K562 (cell line): ENCODE results near the gene CSNK1A1.

ENCODE experiments used
- ATF1 ChIP-seq, 2 experiments: fragments of 450-650 bp in 1 of 2; IDR thresholded peaks; 2 replicates each; pipeline ENCODE4 v1.6.1; 2016; ENCODE audit warnings: missing compliant biosample characterization in 1 of 2, missing genetic modification characterization in 1 of 2
- CREB1 ChIP-seq, 2 experiments: sonication (generic) in 1 of 2; formaldehyde crosslinking in 1 of 2; IDR thresholded peaks; 2 replicates each; pipeline versions ENCODE4 v1.6.1 to v1.8.0; 2012 to 2022; ENCODE audit warnings: inconsistent platforms in 1 of 2, mild to moderate bottlenecking in 1 of 2, missing genetic modification reagents in 1 of 2, moderate library complexity in 1 of 2
- ELF1 ChIP-seq: fragments of 200-800 bp; sonication (Bioruptor generic); IDR thresholded peaks from 2 replicates; pipeline ENCODE4 v1.6.1; 2016; ENCODE audit warnings: missing genetic modification characterization, missing compliant biosample characterization
- GABPB2 ChIP-seq: fragments of 250-450 bp; sonication (Bioruptor Pico); conservative IDR thresholded peaks from 2 replicates; pipeline ENCODE4 v1.5.1; 2021; ENCODE audit warnings: mild to moderate bottlenecking
- MAFK ChIP-seq: IDR thresholded peaks from 2 replicates; pipeline ENCODE4 v1.6.1; 2011; ENCODE audit warnings: low read length, improper control_type of control experiment
- NR2F6 ChIP-seq: fragments of 450-650 bp; formaldehyde crosslinking; IDR thresholded peaks from 2 replicates; pipeline ENCODE4 v1.4.0; 2020; ENCODE audit warnings: mild to moderate bottlenecking
- TEAD4 ChIP-seq, 2 experiments: sonication (generic) in 1 of 2; formaldehyde crosslinking in 1 of 2; IDR thresholded peaks; 2 replicates each; pipeline versions ENCODE4 v1.6.1 to v1.8.0; 2012 to 2022; ENCODE audit warnings: borderline replicate concordance in 1 of 2, inconsistent platforms in 1 of 2, low read length in 1 of 2, mild to moderate bottlenecking in 1 of 2, missing genetic modification reagents in 1 of 2
- ZNF143 ChIP-seq: sonication (generic); formaldehyde crosslinking; IDR thresholded peaks from 2 replicates; pipeline ENCODE4 v1.9.0; 2022; ENCODE audit warnings: mild to moderate bottlenecking, missing genetic modification reagents
- TF ChIP-seq, protein P1 (sequence below), 3 experiments: IDR thresholded peaks in 2 of 3; conservative IDR thresholded peaks in 1 of 3; 2 replicates each; pipeline ENCODE4 v1.5.1; 2011 to 2012; ENCODE audit warnings: low read length in 3 of 3, mild to moderate bottlenecking in 3 of 3, control low read depth in 2 of 3, improper control_type of control experiment in 1 of 3, inconsistent platforms in 1 of 3, low read depth in 1 of 3, mixed read lengths in 1 of 3, moderate library complexity in 1 of 3; ENCODE audit not compliant: insufficient read depth in 2 of 3
- TF ChIP-seq, protein P2 (sequence below): sonication (generic); formaldehyde crosslinking; IDR thresholded peaks from 2 replicates; pipeline ENCODE4 v1.8.1; 2023; ENCODE audit warnings: mild to moderate bottlenecking, missing genetic modification reagents
- TF ChIP-seq, protein P3 (sequence below): fragments of 150-350 bp; IDR thresholded peaks from 2 replicates; pipeline ENCODE4 v1.6.1; 2014; ENCODE audit warnings: low read depth, mild to moderate bottlenecking, low read length, borderline replicate concordance
- TF ChIP-seq, protein P4 (sequence below): fragments of 200-800 bp; sonication (Bioruptor generic); IDR thresholded peaks from 2 replicates; pipeline ENCODE4 v1.6.1; 2016; ENCODE audit warnings: missing genetic modification characterization, missing compliant biosample characterization

DNA sequence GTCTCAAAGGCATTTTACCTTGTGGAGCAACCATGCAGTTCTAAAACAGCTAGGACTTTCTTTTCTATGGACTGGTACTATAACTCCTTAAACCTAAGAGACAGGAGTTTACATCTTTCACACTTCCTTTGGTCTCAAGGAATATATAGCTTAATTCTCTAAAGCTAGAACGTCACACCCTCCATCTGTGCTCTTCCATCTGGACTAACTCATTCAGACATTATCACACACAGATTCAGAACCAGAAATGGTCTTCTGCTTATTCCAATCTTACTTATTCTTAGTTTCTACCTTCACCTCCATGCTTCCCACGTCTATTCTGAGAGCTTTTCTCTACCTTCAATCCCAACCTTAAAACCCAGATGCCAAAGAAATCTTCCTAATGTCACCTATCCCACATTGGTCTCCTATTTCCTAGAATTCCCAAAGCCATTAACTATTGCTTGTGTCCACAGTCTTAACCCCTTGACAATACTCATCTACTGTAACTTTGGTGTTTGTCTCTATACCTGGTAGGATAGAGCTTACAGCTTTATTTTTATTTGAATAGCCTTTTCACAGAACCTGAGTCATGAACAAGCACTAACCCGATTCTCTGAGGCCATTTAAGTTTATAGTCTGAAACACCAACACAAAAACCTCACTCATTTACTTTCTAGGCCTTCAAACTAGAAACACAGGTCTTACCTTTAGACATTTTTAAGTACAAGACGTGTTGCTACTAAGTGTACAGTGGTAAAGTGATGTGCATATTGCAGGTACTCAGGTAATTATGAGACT is 22.8 kb downstream of the CSNK1A1 start:
- TF ChIP-seq, protein P1, sequence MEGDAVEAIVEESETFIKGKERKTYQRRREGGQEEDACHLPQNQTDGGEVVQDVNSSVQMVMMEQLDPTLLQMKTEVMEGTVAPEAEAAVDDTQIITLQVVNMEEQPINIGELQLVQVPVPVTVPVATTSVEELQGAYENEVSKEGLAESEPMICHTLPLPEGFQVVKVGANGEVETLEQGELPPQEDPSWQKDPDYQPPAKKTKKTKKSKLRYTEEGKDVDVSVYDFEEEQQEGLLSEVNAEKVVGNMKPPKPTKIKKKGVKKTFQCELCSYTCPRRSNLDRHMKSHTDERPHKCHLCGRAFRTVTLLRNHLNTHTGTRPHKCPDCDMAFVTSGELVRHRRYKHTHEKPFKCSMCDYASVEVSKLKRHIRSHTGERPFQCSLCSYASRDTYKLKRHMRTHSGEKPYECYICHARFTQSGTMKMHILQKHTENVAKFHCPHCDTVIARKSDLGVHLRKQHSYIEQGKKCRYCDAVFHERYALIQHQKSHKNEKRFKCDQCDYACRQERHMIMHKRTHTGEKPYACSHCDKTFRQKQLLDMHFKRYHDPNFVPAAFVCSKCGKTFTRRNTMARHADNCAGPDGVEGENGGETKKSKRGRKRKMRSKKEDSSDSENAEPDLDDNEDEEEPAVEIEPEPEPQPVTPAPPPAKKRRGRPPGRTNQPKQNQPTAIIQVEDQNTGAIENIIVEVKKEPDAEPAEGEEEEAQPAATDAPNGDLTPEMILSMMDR (IDR thresholded peaks at IDR 0.05 in 2 of 3, conservative IDR thresholded peaks at IDR 0.05 in 1 of 3; ENCODE audit: insufficient read depth in 2 of 3, low read depth in 1 of 3, low read length in 3 of 3), result no peak
- TF ChIP-seq TEAD4 (IDR thresholded peaks at IDR 0.05; ENCODE audit: low read length), result no peak
- TF ChIP-seq TEAD4 (CRISPR knock-in tag; IDR thresholded peaks at IDR 0.05; ENCODE audit: borderline replicate concordance), result no peak
- no peak for TF ChIP-seq ELF1 (tag)
- TF ChIP-seq, protein P2, sequence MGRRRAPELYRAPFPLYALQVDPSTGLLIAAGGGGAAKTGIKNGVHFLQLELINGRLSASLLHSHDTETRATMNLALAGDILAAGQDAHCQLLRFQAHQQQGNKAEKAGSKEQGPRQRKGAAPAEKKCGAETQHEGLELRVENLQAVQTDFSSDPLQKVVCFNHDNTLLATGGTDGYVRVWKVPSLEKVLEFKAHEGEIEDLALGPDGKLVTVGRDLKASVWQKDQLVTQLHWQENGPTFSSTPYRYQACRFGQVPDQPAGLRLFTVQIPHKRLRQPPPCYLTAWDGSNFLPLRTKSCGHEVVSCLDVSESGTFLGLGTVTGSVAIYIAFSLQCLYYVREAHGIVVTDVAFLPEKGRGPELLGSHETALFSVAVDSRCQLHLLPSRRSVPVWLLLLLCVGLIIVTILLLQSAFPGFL (CRISPR knock-in tag), result no peak
- no peak for TF ChIP-seq GABPB2 (CRISPR knock-in tag)
- TF ChIP-seq, protein P3, sequence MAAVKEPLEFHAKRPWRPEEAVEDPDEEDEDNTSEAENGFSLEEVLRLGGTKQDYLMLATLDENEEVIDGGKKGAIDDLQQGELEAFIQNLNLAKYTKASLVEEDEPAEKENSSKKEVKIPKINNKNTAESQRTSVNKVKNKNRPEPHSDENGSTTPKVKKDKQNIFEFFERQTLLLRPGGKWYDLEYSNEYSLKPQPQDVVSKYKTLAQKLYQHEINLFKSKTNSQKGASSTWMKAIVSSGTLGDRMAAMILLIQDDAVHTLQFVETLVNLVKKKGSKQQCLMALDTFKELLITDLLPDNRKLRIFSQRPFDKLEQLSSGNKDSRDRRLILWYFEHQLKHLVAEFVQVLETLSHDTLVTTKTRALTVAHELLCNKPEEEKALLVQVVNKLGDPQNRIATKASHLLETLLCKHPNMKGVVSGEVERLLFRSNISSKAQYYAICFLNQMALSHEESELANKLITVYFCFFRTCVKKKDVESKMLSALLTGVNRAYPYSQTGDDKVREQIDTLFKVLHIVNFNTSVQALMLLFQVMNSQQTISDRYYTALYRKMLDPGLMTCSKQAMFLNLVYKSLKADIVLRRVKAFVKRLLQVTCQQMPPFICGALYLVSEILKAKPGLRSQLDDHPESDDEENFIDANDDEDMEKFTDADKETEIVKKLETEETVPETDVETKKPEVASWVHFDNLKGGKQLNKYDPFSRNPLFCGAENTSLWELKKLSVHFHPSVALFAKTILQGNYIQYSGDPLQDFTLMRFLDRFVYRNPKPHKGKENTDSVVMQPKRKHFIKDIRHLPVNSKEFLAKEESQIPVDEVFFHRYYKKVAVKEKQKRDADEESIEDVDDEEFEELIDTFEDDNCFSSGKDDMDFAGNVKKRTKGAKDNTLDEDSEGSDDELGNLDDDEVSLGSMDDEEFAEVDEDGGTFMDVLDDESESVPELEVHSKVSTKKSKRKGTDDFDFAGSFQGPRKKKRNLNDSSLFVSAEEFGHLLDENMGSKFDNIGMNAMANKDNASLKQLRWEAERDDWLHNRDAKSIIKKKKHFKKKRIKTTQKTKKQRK, result no peak
- no peak for TF ChIP-seq NR2F6 (CRISPR knock-in tag)
- TF ChIP-seq ZNF143 (CRISPR knock-in tag), result no peak
- TF ChIP-seq CREB1 (IDR thresholded peaks at IDR 0.05), result no peak
- no peak for TF ChIP-seq CREB1 (CRISPR knock-in tag; IDR thresholded peaks at IDR 0.05)
- TF ChIP-seq, protein P4, sequence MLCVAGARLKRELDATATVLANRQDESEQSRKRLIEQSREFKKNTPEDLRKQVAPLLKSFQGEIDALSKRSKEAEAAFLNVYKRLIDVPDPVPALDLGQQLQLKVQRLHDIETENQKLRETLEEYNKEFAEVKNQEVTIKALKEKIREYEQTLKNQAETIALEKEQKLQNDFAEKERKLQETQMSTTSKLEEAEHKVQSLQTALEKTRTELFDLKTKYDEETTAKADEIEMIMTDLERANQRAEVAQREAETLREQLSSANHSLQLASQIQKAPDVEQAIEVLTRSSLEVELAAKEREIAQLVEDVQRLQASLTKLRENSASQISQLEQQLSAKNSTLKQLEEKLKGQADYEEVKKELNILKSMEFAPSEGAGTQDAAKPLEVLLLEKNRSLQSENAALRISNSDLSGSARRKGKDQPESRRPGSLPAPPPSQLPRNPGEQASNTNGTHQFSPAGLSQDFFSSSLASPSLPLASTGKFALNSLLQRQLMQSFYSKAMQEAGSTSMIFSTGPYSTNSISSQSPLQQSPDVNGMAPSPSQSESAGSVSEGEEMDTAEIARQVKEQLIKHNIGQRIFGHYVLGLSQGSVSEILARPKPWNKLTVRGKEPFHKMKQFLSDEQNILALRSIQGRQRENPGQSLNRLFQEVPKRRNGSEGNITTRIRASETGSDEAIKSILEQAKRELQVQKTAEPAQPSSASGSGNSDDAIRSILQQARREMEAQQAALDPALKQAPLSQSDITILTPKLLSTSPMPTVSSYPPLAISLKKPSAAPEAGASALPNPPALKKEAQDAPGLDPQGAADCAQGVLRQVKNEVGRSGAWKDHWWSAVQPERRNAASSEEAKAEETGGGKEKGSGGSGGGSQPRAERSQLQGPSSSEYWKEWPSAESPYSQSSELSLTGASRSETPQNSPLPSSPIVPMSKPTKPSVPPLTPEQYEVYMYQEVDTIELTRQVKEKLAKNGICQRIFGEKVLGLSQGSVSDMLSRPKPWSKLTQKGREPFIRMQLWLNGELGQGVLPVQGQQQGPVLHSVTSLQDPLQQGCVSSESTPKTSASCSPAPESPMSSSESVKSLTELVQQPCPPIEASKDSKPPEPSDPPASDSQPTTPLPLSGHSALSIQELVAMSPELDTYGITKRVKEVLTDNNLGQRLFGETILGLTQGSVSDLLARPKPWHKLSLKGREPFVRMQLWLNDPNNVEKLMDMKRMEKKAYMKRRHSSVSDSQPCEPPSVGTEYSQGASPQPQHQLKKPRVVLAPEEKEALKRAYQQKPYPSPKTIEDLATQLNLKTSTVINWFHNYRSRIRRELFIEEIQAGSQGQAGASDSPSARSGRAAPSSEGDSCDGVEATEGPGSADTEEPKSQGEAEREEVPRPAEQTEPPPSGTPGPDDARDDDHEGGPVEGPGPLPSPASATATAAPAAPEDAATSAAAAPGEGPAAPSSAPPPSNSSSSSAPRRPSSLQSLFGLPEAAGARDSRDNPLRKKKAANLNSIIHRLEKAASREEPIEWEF (CRISPR knock-in tag), result no peak
- no peak for TF ChIP-seq ATF1 (CRISPR knock-in tag; IDR thresholded peaks at IDR 0.05)
- no peak for TF ChIP-seq ATF1 (tag; IDR thresholded peaks at IDR 0.05)
- no peak for TF ChIP-seq MAFK
